K562 (cell line): Measurements from ENCODE around the gene KMT5C. TPM values are rescaled to one million over a fixed set of nuclear protein-coding genes. Genes with fewer than 3 reads are reported as not detected.

Source experiments
- E2F6 ChIP-seq, 2 experiments: IDR thresholded peaks; 2 replicates each; pipeline ENCODE4 v1.6.1; 2011; ENCODE audit warnings: borderline replicate concordance in 1 of 2, control low read depth in 1 of 2, low read depth in 1 of 2, low read length in 1 of 2, mild to moderate bottlenecking in 1 of 2, mixed read lengths in 1 of 2, moderate library complexity in 1 of 2; ENCODE audit not compliant: insufficient read depth in 1 of 2, insufficient read length in 1 of 2, poor library complexity in 1 of 2, severe bottlenecking in 1 of 2; ENCODE audit errors: extremely low read depth in 1 of 2
- ETV6 ChIP-seq, 3 experiments: fragments of 150-350 bp in 1 of 3; sonication (generic) in 1 of 3; formaldehyde crosslinking in 1 of 3; IDR thresholded peaks; 2 replicates each; pipeline versions ENCODE4 v1.6.1 to v1.8.0; 2014 to 2022; ENCODE audit warnings: borderline replicate concordance in 2 of 3, low read depth in 2 of 3, antibody characterized with exemption in 1 of 3, low read length in 1 of 3, mild to moderate bottlenecking in 1 of 3, missing genetic modification reagents in 1 of 3
- FOXJ2 ChIP-seq: fragments of 200-800 bp; sonication (Bioruptor generic); IDR thresholded peaks from 2 replicates; pipeline ENCODE4 v1.6.1; 2016; ENCODE audit warnings: missing genetic modification characterization, missing compliant biosample characterization
- GMEB1 ChIP-seq: fragments of 250-450 bp; sonication (Bioruptor Pico); IDR thresholded peaks from 2 replicates; pipeline ENCODE4 v1.4.0; 2020; ENCODE audit warnings: mild to moderate bottlenecking
- MBD2 ChIP-seq: sonication (generic); IDR thresholded peaks from 2 replicates; pipeline ENCODE4 v1.6.1; 2016; ENCODE audit warnings: low read depth, borderline replicate concordance
- MEF2D ChIP-seq: conservative IDR thresholded peaks from 2 replicates; pipeline ENCODE4 v1.6.1; 2016; ENCODE audit warnings: low read depth, missing genetic modification characterization, missing compliant biosample characterization
- NFRKB ChIP-seq: fragments of 450-650 bp; IDR thresholded peaks from 2 replicates; pipeline ENCODE4 v1.6.1; 2016; ENCODE audit warnings: low read depth
- NKRF ChIP-seq: fragments of 450-650 bp; IDR thresholded peaks from 2 replicates; pipeline ENCODE4 v1.6.1; 2016; ENCODE audit warnings: borderline replicate concordance
- PCBP2 ChIP-seq: fragments of 200-400 bp; formaldehyde crosslinking; IDR thresholded peaks from 2 replicates; pipeline ENCODE4 v1.6.1; 2018; ENCODE audit warnings: low read length, low read depth, mild to moderate bottlenecking, moderate library complexity; ENCODE audit not compliant: poor library complexity, severe bottlenecking
- POLR2G ChIP-seq: fragments of 200-400 bp; formaldehyde crosslinking; IDR thresholded peaks from 2 replicates; pipeline ENCODE4 v1.6.1; 2017; ENCODE audit warnings: low read depth, mild to moderate bottlenecking, antibody characterized with exemption, low read length, moderate library complexity
- SMAD4 ChIP-seq: fragments of 250-450 bp; sonication (Bioruptor Pico); conservative IDR thresholded peaks from 2 replicates; pipeline ENCODE4 v1.8.0; 2021; ENCODE audit warnings: inconsistent platforms, mild to moderate bottlenecking, moderate library complexity
- SP1 ChIP-seq: sonication (generic); formaldehyde crosslinking; IDR thresholded peaks from 2 replicates; pipeline ENCODE4 v1.8.1; 2022; ENCODE audit warnings: mild to moderate bottlenecking, missing genetic modification reagents
- TAF15 ChIP-seq: fragments of 200-400 bp; formaldehyde crosslinking; IDR thresholded peaks from 2 replicates; pipeline ENCODE4 v1.6.1; 2017; ENCODE audit warnings: mild to moderate bottlenecking, low read depth, low read length, moderate library complexity
- TAF7 ChIP-seq: fragments of 450-650 bp; IDR thresholded peaks from 2 replicates; pipeline ENCODE4 v1.6.1; 2016; ENCODE audit warnings: missing genetic modification characterization, missing compliant biosample characterization
- ZBTB1 ChIP-seq: sonication (generic); formaldehyde crosslinking; IDR thresholded peaks from 2 replicates; pipeline ENCODE4 v1.8.1; 2023; ENCODE audit warnings: missing genetic modification reagents, low read depth, mild to moderate bottlenecking, borderline replicate concordance
- ZBTB2 ChIP-seq: fragments of 450-650 bp; IDR thresholded peaks from 2 replicates; pipeline ENCODE4 v1.6.1; 2016; ENCODE audit warnings: antibody characterized with exemption
- ZNF444 ChIP-seq: fragments of 250-450 bp; sonication (Bioruptor Pico); IDR thresholded peaks from 2 replicates; pipeline ENCODE4 v1.4.0; 2020; ENCODE audit warnings: mild to moderate bottlenecking, moderate library complexity
- ZNF445 ChIP-seq: fragments of 250-450 bp; sonication (Bioruptor Pico); IDR thresholded peaks from 2 replicates; pipeline ENCODE4 v1.4.0; 2020; ENCODE audit warnings: low read depth, mild to moderate bottlenecking, moderate library complexity
- ZZZ3 ChIP-seq: fragments of 450-650 bp; IDR thresholded peaks from 2 replicates; pipeline ENCODE4 v1.6.1; 2016; ENCODE audit warnings: antibody characterized with exemption, mild to moderate bottlenecking, moderate library complexity
- polyA plus RNA-seq, 8 experiments: library from polyadenylated mRNA; depleted of rRNA in 4 of 8; stranded (reverse) in 5 of 8; unstranded in 3 of 8; fragments of >200 nt; fragmentation: Nextera tagmentation in 2 of 8; fragmentation: Illumina TruSeq in 1 of 8; extraction: Ambion mirVana in 2 of 8; extraction: Trizol in 1 of 8; gene quantifications; 2 replicates each; pipeline versions ENCODE4 v1.2.1 to v1.2.3, GENCODE V29; 2011 to 2014; ENCODE audit warnings: inconsistent platforms in 1 of 8, missing spikeins in 1 of 8
- total RNA-seq, 7 experiments: library from RNA; depleted of rRNA in 6 of 7; stranded (reverse); fragments of >200 nt in 6 of 7; fragmentation: Illumina TruSeq in 2 of 7; extraction: Trizol in 2 of 7; gene quantifications; 2 replicates each; pipeline versions ENCODE4 v1.2.1 to v1.2.3, GENCODE V29; 2011 to 2021; ENCODE audit warnings: low replicate concordance in 1 of 7

The KMT5C gene
- total and polyA plus RNA-seq, 9 of the 15 experiments (the other 6 are each of a cell fraction or from before 2014, with no cell fraction given) = 0.15 to 53.5 (median 16.6) TPM

- TF ChIP-seq E2F6 (IDR thresholded peaks at IDR 0.05; ENCODE audit: borderline replicate concordance in 1 of 2, extremely low read depth in 1 of 2, insufficient read depth in 1 of 2, insufficient read length in 1 of 2, low read depth in 1 of 2, low read length in 1 of 2, poor library complexity in 1 of 2, severe bottlenecking in 1 of 2) = peak; percentile 22 to 23
- TF ChIP-seq SP1 = peak; percentile 87; the same call in 1 of the 2 replicates
- TF ChIP-seq SMAD4 (CRISPR knock-in tag) = 0 out of 2 replicates have a peak, but pooled peaks have one; percentile 27
- 0 out of 2 replicates have a peak, but pooled peaks have one; percentile 48 for TF ChIP-seq ZBTB1 (CRISPR knock-in tag)
- no peak for TF ChIP-seq ZBTB2
- no peak for TF ChIP-seq ZNF444 (CRISPR knock-in tag)
- TF ChIP-seq NFRKB = no peak
- peak; percentile 93 for TF ChIP-seq NKRF
- TF ChIP-seq ZNF445 (CRISPR knock-in tag) = no peak
- no peak for TF ChIP-seq MEF2D
- TF ChIP-seq POLR2G = peak; percentile 100
- no peak for TF ChIP-seq FOXJ2 (tag)
- TF ChIP-seq ZZZ3 = no peak
- TF ChIP-seq MBD2 = peak; percentile 86
- peak; percentile 48; the same call in 1 of the 2 replicates for TF ChIP-seq GMEB1
- peak; percentile 99 for TF ChIP-seq TAF7 (tag)
- no peak for TF ChIP-seq PCBP2
- no peak for TF ChIP-seq TAF15
- TF ChIP-seq ETV6 (IDR thresholded peaks at IDR 0.05; ENCODE audit: borderline replicate concordance in 1 of 2, low read depth in 2 of 2, low read length in 1 of 2) = peak in 1 of 2 experiments; percentile 59; a peak in 1 of 4 replicates
- 0 out of 2 replicates have a peak, but pooled peaks have one; percentile 68 for TF ChIP-seq ETV6 (CRISPR knock-in tag; IDR thresholded peaks at IDR 0.05; ENCODE audit: borderline replicate concordance)
Measured at GRCh38 chr19:55385724-55386492, 46.2 kb downstream of the KMT5C start, which contains the start of gene RPL28 (continued).
